SK-MEL-5 (cell line): Measurements from ENCODE around the gene HDDC3. TPM values are rescaled to one million over a fixed set of nuclear protein-coding genes. Genes with fewer than 3 reads are reported as not detected.
A peak's percentile ranks its signal among the peaks of the same experiment; 100 is the strongest.

Source experiments
- DNase-seq: peaks from one replicate; pipeline ENCODE4 v3.0.0-alpha.2; 2016; ENCODE audit warnings: low read depth, low spot score
- in situ Hi-C: cut with HindIII; loops from 2 replicates; pipeline ENCODE4 v1.10.0; 2016; ENCODE audit warnings: low sequenced_read_pairs, high pct_unique_total_duplicates, low pct_unique_long_range_greater_than_20kb
- polyA plus RNA-seq, 2 experiments: library from polyadenylated mRNA; depleted of rRNA; stranded (reverse); fragments of >200 nt; gene quantifications; 2 replicates each; pipeline ENCODE4 v1.2.3, GENCODE V29; 2015
- total RNA-seq: library from RNA; depleted of rRNA; stranded (reverse); fragments of >200 nt; shearing (Covaris generic); gene quantifications from 2 replicates; pipeline ENCODE4 v1.2.3, GENCODE V29; 2014; rRNA removed

Gene HDDC3, protein sequence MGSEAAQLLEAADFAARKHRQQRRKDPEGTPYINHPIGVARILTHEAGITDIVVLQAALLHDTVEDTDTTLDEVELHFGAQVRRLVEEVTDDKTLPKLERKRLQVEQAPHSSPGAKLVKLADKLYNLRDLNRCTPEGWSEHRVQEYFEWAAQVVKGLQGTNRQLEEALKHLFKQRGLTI
- total RNA-seq, result 17.0 and 17.6 TPM in 2 replicates
- polyA plus RNA-seq (2015; cell fraction: cytosol; rRNA removed), result 17.9 and 25.0 TPM in 2 replicates
- 18.7 and 31.2 TPM in 2 replicates for polyA plus RNA-seq (2015; cell fraction: nucleus; rRNA removed)

DNA sequence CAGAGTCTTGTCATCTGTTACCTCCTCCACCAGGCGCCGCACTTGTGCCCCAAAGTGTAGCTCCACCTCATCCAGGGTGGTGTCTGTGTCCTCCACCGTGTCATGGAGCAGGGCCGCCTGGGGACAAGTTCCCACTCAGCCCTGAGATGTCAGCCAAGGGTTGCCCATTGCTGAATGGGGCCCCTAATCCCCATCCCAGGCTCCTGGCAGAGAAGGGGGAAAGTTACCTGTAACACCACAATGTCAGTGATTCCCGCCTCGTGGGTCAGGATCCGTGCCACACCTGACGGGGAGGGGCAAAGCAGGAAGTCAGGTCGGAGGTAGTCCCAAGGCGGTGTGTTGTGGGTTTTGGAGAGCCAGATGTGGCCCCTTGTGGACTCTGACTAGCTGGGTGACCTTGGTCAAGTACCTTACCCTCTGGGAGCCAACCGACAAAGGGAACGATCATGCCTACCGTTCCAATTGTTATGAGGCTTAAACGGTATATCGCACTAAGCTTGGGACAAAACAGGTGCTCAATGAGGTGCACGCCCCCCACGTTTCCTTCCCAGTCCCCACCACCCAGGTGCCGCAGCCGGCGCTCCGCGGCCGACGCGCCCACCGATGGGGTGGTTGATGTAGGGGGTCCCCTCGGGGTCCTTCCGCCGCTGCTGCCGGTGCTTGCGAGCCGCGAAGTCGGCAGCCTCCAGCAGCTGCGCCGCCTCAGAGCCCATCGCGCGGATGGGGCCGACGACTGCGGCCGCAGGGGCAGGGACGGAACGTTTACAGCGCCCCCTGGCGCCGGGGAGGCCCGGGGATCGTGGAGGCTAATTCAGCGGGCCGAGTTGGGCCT, at the start of gene HDDC3:
Gene HDDC3 (minus strand): TSS at position 722 of the 832 bp plus-strand sequence. CDS start 9 bp downstream, at position 713.
- peak; percentile 80 for DNase-seq
- in situ Hi-C loops, result no loop called here

DNA sequence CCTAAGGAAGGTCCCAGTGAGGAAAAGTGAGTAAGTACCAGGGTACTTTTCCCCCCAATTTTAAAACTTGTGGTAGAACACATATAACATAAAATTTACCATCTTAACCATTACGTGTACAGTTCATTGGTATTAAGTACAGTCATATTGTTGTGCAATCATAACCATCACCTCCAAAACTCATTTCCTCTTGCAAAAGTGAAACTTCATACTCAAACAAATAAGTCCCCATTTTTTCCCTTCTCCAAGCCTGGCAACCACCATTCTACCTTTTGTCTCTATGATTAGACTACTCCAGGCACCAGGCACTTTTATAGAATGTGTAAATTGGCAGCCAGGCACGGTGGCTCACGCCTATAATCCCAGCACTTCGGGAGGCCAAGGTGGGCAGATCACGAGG, 49.8 kb upstream of the HDDC3 start:
- DNase-seq, result no peak
- in situ Hi-C loops, result no loop called here

DNA sequence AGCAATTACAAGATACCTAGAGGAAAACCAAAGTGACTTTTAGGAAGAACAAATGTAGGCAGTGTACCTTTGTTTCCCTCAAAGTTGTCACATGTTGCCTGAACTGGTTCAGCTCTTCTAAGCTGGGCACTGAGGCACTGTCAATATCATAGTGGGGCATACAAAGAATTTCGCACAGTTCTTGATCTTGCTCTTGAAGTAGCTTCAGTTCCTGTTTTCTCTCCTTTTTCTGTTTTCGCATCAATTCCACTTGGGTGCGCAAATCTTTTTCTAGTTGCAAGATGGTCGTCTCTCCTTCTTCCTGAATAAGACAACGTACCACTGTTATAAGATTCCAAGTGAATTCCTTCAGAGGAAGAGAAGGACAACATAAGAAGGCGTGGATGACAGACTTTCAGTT, 49.3 kb upstream of the HDDC3 start:
- in situ Hi-C loops, result no loop called here
- DNase-seq, result no peak

DNA sequence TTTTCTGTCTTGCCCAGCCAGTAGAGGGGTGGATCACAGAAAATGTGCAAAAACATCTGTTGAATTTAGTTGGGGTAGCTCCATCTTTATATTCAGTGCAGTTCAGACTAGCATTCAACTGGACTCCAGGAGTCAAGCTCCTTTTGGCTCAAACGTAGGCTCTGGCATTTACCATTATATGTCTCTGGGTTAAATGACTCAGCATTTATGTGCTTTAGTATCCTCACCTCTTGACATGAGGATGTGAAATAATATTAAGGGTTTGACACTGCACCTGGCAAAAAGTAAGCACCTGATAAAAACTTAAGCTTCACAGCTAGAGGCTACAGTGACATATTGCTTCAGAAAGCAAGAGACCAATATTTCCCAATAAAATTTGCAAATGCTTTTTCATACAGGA, 47.2 kb upstream of the HDDC3 start:
- in situ Hi-C loops, result no loop called here
- DNase-seq, result no peak

DNA sequence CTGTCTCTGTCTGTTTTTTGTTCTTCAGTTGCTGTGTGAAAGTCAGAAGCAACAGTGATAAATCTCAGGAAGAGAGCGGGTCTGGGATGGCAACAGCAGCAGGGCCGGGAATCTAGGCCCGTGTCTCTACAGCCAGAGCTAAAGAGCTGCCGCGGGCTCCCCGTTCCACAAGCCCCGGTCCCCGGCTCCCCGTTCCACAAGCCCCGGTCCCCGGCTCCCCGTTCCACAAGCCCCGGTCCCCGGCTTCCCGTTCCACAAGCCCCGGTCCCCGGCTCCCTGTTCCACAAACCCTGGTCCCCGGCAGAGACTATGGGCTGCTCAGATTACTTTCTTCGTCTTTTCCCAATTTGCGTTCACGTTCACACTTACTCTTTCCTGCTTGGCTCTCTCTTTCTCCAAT, 41.9 kb upstream of the HDDC3 start:
- DNase-seq, result no peak
- in situ Hi-C loops, result no loop called here

DNA sequence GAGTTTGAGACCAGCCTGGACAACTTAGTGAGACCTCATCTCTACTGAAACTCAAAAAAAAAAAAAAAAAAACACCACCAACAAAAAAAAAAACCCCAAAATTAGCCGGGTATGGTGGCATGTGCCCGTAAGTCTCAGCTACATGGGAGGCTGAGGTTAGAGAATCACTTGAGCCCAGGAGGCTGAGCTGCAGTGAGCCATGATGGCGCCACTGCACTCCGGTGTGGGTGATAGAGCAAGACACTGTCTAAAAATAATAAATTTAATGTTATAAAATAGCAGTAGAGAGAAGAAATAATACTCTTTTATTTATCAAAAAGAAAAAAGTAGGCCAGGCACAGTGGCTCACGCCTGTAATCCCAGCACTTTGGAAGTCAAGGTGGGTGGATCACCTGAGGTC, 39.8 kb upstream of the HDDC3 start:
- DNase-seq, result no peak
- in situ Hi-C loops, result no loop called here

DNA sequence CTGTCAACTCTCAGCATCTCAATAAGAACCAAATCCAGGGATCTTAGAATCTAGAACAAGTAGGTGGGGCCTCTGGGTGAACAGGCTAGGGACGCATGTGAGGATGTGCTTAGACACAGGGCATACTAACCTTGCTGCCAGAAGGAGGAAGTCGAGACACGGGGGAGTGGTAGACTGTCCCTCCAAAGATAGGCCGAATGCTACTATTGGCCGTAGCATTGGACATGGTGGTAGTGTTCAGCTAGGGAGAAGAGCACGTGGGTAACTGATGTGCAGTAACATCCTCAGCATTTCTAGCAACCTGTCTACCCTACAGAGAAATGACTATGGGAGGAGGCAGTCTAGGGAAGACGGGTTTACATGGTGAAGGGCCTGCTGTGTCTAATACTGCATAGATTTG, 37.9 kb upstream of the HDDC3 start:
- no peak for DNase-seq
- in situ Hi-C loops, result no loop called here

DNA sequence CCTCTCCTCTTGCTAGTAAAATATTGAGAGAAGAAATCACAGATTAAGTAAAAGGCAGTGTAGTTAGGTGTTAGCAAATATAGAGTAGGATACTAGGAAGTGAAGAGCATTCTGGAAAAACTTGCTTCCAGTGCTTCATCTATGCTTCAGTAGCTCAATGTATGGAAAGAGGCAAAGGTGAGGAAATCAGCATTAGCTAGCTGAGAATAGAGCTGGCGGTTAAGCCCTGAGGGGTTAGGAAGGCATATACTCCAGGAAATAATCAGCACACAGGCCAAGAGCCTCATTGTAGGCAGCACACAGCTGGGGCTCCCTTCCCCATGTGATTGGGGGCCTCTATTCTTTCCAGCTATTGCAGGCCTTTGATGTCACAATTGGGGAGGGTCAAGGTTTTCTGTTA, 36.1 kb upstream of the HDDC3 start:
- DNase-seq, result no peak
- in situ Hi-C loops, result no loop called here

DNA sequence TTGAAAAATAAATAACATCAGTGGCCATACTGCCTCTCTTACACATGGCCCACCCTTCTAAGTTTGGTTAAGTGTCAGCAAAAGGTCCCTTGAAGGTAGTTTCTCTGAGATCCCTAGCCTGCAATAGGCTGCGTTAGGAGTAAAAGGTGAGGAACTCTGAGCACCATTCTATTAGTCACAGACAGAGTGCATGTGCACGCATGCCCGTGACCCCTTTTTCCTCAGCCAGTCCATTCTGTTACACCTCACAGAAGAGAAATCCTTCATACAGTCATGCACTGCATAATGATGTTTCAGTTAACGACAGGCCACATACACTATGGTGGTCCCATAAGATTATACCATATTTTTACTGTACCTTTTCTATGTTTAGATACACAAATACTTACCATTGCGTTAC, 34.9 kb upstream of the HDDC3 start:
- in situ Hi-C loops, result no loop called here
- no peak for DNase-seq

DNA sequence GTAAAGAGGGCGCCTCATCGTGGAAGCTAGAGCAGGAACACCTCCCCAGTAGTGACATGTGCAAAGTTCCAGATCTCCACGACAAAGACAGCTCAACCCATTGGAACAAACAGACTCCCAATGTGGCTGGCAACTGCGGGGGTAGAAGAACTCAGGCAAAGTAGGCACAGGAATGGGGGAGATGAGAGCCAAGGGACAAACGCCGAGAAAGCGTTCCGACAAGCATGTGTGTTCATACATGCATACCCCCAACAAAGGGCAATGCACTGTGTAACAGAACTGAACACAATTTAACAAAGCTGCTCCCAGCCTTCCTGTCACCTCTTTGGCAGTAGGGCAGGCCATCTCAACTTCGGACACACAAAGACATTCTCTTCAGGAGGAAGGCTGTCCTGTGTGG, 33.9 kb upstream of the HDDC3 start:
- in situ Hi-C loops, result no loop called here
- no peak for DNase-seq

DNA sequence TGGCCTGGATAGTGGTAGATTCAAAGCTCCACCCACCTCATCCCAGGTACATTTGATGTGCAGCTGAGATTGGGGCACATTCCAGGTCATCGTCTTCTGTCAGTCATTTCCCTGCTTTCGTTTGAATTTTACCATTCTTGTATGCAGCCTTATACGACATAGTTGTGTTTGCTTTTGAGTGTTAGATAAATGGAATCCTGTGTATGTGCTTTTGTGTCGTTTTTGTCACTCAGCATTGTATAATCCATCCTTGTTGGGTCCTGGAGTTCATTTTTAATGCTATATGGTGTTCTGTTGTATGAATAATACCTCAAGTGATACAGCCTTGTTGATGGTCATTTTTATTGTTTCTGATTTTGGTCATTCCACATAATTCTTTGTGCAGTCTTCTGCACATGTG, 29.7 kb upstream of the HDDC3 start:
- in situ Hi-C loops, result no loop called here
- DNase-seq, result no peak

DNA sequence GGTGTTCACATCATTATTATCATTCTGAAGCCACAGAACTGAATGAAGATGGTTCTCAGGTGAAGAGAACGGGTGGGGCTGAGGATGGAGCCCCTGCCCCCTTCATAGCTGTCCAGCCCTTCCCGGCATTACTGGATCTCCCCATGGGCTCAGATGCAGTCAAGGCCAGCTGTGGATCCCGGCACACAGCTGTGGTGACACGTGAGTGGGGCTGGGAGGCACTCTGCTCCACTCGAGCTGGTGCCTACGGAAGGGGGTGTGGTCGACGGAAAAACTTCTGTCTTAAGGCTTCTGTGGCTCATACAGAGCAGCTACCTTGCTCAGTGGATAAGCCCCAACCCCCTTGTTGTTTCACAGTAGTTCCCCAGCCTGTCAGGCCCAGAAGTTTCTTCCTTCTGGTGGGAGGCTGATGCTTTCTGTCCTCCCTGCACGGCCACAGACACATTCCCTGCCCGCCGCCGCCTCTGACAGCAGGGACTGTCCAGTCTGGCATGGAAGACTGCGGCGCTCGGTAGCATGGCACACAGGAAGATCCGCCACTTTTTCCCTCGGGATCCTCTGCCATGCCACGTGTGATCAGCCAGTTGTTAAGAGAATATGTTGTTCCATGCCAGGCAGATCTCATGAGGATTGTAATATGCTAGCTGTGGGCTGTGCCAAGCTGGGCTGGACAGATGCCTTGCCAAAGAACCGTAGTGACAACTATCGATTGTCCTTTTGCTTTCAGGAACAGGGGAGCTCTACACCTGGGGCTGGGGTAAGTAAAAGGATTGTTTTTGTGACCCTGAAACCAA, 28.1 kb upstream of the HDDC3 start:
- in situ Hi-C loops, result no loop called here
- DNase-seq, result no peak

DNA sequence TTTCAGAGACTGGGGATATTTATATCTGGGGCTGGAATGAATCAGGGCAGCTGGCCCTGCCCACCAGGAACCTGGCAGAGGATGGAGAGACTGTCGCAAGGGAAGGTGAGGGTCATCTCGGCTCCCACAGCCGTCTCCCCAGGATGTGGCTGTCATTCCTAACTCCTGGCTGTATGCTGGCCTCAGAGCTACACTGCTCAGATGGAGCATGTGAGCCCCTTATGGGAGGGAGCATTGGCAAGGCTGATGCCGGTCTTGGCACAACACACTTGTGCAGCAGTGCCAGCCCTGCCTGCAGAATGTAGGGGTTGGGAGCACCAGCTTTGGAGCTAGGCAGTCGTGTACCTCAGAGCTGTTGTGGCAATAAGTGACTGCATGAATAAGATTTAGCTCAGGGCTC, 27.5 kb upstream of the HDDC3 start:
- DNase-seq, result no peak
- in situ Hi-C loops, result no loop called here

DNA sequence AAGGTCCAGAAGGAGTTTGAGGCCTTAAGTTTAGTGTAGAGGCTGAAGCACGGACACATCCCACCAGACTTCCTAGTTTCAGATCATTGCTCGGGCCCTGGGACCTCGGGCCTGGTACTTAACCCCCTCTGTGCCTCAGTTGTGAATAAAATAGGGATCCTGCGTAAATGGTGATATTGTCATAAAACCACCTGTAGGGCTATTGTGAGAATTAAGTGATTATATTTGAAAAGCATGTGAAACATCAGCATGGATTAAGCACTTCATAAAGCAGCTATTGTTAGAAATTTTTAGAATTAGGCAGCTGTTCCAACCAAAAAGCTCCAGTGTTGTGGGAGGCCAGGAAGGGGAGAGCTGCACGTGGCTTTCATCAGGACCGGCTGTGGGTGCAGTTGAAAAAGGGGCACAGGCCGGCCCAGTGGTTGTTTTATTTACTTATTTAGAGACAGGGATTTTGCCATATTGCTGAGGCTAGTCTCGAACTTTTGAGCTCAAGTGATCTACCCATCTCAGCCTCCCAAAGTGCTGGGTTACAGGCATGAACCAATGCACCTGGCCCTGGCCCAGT, 26.8 kb upstream of the HDDC3 start:
- DNase-seq, result no peak
- in situ Hi-C loops, result no loop called here

DNA sequence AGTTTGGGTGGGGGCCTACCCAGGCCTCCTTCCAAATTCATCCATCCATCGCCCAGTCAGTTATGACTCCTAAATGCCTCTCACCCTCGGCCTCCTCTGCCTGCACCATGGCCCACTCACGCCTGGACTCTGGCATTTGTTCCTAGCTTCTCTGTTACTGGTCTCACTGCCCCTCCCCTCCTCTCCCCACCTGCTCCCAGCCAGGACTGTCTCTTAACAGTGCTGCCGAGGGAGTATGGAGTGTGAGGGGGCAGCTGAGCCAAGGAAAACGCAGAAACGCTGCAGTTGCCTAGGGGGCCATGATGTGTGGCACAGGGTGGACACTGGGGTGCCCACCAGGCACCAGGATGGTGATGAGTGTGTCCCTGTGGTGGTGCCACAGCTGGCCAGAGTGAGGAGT, 25.4 kb upstream of the HDDC3 start:
- DNase-seq, result no peak
- in situ Hi-C loops, result no loop called here

DNA sequence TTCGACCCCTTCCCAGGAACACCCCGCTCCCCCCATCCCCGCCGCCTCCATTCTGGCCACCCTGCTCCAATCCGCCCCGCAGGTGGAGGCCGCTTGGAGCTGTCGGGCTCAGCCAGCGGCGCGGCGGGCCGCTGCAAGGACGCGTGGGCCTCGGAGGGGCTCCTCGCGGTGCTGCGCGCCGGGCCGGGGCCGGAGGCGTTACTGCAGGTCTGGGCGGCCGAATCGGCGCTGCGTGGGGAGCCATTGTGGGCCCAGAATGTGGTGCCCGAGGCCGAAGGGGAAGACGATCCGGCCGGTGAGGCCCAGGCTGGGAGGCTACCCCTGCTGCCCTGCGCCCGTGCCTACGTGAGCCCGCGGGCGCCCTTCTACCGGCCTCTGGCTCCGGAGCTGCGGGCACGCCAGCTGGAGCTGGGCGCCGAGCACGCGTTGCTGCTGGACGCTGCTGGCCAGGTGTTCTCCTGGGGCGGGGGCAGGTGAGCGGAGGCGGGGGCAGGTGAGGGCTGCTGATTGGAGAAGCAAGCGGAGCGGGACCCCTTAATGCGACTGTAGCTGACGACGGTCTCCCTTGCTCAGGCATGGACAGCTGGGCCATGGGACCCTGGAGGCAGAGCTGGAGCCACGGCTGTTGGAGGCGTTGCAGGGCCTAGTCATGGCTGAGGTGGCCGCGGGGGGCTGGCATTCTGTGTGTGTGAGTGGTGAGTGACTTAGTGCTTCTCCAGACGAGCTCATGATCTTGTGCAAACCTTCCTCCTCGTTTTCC, 24.9 kb upstream of the HDDC3 start:
- no peak for DNase-seq
- in situ Hi-C loops, result no loop called here

DNA sequence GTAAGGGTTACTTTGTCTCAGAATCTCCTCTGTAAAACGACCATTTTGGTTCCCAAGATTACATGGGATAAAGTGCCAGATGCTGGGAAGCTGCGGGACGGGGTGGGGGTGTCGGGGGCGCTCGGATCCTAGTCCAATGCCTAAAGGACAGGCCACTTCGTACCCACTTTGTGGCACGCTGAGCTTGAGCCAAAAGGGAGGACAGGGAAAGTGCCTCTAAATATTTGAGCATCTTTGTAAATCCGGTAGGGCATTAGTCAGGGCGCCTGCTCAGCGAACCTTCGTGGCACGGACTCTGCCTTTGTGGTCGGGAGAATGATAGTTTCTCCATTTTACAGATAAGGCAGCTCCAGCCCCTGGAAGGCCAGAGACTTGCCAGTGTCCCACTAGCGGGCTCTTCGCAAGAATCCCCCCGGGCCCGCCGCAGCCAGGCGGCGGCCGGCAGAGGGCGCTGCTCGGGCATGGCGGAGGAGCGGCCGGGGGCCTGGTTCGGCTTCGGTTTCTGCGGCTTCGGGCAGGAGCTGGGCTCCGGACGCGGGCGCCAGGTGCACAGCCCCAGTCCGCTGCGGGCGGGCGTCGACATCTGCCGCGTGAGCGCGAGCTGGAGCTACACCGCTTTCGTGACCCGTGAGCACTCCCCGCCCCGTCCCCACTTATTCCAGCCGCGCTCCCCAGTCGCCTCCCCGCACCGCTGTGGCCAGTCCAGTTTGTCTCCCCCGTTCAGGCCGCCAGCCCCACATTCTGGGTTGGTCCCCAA, 24.1 kb upstream of the HDDC3 start:
- DNase-seq, result peak; percentile 44
- in situ Hi-C loops, result no loop called here
